ENCODE results near the gene ADARB2.
"Not testable (repeated sequence)": the region's sequence is repeated elsewhere in the genome, so short reads cannot be mapped to it uniquely, and the experiment has no call there.

DNA sequence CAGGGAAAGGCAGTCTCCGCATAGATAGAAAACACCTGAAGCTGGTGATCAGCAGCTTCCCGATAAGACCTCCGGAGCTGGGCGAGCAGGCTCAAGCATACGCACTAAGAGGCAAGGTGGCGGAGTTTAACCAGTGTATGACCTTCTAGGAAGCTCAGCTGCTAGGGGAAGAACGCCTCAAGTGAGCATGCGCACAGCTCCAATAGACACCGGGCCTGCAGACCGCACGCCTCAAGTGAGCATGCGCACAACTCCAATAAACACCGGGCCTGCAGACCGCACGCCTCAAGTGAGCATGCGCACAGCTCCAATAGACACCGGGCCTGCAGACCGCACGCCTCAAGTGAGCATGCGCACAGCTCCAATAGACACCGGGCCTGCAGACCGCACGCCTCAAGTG is 35.9 kb upstream of the ADARB2 start:
- TF ChIP-seq CTCF, POLR2A (IDR thresholded peaks at IDR 0.05): not testable (repeated sequence)

All from testis (tissue), 2 donors.